HG02870 (cell line): ENCODE results near the gene FKBP2.

Experiments
- ATAC-seq: cut with Tn5 transposase; IDR thresholded peaks from one replicate; pipeline ENCODE4 v1.9.1; 2021; ENCODE audit warnings: mild to moderate bottlenecking, moderate library complexity; ENCODE audit not compliant: unreplicated experiment

FKBP2 gene

DNA sequence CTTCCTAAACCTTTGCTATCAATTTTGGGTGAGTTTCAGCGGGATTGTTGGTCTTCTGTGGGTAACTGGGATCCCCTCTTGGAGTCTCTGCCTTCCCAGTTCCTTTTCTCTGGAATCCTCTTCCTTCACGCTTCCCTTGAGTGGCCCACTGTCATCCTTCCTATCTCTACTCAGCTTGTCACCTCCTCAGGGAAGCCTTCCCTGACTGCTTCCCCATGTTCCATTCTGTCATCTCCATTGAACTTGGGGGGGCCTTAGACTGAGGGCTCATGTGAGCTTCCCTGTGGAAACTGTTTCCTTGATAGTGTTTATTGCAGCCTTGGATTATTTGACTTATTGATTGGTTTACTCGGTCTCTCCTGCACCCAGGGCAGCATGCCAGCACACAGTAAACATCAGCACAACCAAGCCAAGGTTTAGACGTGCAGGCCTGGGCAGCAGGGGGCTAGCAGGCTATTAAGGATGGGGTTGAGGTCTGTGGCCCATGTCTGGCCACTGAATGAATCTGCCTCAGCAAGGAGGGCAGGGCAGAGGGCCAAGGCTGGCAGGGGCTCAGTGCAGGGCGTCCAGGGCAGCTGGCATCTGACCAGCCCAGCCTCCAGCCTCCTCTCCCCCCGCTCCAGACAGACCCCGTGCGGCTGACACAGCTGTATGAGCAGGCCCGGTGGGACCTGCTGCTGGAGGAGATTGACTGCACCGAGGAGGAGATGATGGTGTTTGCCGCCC is 22.1 kb upstream of the FKBP2 start:
- no peak for ATAC-seq

DNA sequence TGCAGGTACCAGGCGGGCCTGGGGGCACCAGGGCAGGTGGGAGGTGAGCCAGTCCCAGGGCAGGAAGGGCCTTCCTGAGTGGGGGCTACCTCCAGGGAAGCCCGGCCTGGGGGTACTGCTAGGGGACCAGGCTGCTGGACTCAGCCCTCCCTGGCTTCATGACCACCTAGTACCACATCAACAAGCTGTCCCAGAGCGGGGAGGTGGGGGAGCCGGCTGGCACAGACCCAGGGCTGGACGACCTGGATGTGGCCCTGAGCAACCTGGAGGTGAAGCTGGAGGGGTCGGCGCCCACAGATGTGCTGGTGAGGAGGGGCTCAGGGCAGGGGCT is 21.6 kb upstream of the FKBP2 start:
- no peak for ATAC-seq

DNA sequence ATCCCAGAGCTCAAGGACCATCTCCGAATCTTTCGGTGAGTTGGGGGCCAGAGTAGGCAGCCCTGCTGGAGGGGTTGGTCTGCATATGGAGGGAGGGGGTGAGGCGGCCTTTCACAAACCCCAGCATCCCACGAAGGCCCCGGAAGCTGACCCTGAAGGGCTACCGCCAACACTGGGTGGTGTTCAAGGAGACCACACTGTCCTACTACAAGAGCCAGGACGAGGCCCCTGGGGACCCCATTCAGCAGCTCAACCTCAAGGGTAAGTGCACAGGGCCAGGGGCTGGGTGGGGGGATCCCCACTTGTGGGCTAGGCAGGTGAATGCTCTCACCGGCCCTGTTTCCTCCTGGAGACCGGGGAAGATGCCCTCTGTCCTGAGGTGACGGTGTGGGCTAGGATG is 21.1 kb upstream of the FKBP2 start:
- ATAC-seq: no peak

DNA sequence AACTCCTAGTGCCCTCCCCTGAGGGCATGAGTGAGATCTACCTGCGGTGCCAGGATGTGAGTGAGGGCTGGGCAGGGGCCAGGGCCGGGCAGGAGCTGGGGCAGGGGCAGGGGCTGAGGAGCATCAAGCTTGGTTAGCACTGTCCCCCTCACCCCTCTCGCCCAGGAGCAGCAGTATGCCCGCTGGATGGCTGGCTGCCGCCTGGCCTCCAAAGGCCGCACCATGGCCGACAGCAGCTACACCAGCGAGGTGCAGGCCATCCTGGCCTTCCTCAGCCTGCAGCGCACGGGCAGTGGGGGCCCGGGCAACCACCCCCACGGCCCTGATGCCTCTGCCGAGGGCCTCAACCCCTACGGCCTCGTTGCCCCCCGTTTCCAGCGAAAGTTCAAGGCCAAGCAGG is 20.6 kb upstream of the FKBP2 start:
- no peak for ATAC-seq

DNA sequence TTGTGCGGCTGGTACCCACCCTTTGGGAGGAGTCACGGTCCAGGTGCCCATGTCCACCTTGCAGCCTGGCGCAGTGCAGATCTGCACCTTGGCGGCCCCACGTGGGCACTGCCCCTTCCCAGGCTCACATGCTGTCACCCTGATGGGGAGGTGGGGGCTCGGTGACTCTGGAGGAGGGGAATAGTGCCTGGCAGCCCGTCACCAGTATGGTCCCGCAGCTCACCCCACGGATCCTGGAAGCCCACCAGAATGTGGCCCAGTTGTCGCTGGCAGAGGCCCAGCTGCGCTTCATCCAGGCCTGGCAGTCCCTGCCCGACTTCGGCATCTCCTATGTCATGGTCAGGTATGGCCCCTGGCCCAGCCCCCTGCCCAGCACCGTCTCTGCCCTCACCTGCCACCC is 20.1 kb upstream of the FKBP2 start:
- ATAC-seq: no peak

DNA sequence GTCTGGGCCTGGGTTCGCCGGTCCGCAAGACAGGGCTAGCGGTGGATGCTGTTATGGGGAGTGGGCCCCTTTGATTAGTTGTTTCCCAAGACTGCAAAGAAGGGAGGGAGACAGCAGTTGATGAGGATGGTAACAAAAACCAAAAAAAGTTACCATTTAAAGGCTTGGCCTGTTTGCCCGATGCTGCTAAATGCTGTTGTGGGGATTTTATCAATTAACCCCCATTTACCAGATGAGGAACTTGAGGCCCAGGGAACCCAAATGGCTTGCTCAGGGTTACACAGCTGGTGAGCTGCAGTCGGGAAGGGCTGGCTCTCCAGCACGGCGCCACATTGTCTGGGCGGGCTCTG is 18.3 kb upstream of the FKBP2 start:
- no peak for ATAC-seq

DNA sequence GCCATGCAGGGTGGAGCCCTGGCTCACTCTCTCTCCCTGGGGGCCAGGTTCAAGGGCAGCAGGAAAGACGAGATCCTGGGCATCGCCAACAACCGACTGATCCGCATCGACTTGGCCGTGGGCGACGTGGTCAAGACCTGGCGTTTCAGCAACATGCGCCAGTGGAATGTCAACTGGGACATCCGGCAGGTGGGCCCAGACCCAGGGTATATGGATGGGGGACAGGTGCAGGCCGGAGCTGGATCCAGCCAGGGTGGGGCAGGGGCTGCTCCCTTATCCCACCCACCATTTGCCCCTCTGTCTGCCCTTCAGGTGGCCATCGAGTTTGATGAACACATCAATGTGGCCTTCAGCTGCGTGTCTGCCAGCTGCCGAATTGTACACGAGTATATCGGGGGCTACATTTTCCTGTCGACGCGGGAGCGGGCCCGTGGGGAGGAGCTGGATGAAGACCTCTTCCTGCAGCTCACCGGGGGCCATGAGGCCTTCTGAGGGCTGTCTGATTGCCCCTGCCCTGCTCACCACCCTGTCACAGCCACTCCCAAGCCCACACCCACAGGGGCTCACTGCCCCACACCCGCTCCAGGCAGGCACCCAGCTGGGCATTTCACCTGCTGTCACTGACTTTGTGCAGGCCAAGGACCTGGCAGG is 17.8 kb upstream of the FKBP2 start:
- no peak for ATAC-seq

DNA sequence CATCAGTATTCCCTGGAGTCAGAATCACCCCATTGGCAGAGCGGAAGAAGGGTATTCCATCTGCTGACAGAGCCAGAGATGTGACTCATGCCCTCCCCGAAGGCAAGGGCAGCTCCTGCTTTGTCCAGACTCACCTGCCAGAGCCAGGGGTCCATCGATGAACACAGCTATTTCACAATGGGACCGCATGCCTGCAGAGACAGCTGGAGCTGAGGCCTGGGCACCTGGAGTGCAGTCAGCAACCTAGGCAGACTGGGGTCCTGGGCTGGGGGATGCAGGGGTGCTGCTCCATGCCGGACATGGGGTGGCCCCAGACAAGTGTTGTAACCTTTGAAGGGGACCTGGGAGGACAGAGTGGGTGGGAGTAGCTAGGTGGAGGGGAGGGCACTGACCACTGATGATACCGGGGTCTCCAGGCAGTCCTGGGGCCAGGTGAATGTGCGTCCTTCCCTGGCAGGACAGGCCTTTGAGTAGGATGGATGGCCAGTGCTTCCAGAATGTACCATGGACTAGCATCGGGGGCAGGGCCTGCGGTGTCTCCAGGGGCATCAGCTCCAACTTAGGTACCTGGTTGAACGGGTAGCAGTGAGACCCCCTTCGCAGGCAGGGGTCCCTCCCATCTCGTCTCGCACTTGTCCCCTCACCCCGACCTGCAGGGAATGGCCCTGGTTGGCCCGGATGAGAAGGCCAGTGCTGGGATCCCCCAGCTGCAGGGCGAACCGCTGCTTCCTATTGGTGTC is 16.6 kb upstream of the FKBP2 start:
- ATAC-seq: no peak

DNA sequence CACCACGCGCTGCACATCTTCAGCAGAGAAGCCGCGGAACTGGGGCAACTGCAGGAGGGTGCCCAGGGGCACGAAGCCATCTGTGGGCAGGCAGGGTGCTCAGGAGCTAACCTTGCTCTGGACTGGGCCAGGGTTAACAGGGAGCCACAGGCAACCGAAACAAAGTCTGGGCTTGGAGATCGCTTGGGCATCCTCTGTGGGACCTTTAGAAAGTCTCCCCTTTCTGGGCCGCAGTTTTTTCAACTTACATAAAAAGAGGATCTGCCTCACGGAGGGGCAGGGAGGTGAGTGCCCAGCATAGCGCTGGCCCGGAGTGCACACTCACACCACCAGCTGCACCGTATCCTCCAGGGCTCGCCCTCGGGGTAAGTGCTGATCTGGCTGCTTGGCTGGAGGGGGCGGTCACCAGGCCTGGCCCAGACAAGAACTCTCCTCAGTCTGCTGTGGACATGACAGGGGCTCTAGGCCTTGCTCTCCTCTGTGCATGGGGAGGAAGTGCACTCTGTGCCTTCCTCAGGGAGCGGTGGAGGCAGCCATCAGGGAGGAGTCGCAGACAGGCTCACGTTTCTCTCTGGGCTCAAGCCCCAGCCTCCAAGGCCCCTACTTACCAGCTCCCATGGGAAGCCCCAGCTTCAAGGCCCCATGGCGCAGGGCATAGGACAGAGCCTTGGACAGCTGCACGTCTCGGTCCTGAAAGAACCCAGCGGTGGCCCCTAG is 15.8 kb upstream of the FKBP2 start:
- ATAC-seq: no peak

DNA sequence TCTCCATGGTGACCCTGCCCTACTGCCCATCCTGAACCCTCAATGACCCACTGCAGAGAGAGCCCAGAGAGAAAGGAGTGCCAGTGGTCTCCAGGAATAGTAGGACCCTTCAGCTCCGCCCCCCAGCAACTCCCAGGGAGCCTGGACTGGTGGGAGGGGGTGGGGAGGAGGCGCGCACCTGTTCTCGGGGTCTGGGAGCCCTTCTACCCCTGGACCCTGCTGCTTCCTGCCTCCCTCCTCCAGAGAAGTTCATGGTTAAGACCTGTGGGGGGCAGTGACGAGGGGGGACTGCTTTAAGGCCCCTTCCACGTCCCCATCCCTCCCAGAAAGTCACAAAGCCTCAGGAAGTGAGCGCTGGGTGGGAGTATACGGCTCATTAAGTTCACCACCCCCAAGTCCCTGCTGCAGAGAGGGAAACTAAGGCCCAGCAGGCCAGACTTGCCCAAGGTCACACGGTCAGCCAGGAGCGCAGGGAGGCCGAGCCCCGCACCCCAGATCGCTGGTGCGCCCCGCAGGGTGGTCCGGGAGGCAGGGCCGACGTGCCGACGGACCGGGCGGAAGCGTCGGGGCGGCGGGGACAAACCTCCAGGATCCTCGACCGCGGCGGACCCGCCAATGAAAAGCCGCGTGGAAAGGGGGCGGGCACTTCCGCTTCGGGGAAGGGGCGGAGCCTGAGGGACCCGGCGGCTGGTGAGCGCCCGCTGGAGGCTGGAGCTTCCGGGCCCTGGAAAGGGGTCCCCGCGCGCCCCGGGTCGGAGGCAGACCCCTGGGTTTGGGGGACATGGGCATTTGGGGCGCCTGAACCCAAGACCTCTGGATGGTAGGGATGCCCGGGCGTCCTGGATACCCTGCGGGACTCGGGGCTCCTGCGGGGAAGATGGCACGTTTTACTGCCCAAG is 15.0 kb upstream of the FKBP2 start, which contains the start of the genes NUDT22 and TRPT1:
Gene NUDT22, plus strand, starts transcription at position 667 of the 899 bp plus-strand sequence. CDS start 379 bp downstream, outside the sequence.
Gene TRPT1, minus strand, starts transcription at position 579 of the 899 bp plus-strand sequence. Its CDS starts 326 bp downstream, at position 253.
- no peak for ATAC-seq

DNA sequence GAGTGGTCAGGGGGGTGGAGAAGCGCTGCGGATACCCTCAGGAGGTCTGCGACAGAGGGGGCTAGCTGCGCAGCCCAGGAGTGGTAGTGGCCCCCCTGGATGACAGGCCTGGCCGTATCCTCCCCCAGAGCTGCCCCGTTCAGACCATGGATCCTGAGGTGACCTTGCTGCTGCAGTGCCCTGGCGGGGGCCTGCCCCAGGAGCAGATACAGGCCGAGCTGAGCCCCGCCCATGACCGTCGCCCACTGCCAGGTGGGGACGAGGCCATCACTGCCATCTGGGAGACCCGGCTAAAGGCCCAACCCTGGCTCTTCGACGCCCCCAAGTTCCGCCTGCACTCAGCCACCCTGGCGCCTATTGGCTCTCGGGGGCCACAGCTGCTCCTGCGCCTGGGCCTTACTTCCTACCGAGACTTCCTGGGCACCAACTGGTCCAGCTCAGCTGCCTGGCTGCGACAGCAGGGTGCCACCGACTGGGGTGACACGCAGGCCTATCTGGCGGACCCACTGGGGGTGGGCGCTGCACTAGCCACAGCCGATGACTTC is 14.3 kb upstream of the FKBP2 start:
- no peak for ATAC-seq

DNA sequence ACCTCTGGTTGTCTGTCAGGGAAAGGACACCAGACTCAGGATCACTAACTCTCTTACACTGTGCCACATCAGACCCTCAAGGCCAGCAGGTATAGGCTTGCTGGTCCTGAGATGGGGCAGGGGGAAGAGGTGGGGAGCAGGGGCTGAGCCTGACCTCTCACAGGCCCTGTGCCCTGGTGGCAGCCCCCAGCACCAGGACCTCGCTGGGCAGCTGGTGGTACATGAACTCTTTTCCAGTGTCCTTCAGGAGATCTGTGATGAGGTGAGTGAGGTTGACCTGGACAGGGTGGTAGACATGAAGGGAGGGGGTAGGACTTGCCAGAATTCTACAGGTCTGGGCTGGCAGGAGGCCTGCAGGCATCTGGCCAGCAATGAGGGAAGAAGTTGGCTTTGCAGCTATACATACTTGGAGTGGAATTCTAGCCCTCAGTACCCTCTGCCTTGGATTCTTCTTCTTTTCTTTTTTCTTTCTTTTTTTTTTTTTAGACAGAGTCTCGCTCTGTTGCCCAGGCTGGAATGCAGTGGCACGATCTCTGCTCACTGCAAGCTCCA is 13.4 kb upstream of the FKBP2 start:
- ATAC-seq: no peak

DNA sequence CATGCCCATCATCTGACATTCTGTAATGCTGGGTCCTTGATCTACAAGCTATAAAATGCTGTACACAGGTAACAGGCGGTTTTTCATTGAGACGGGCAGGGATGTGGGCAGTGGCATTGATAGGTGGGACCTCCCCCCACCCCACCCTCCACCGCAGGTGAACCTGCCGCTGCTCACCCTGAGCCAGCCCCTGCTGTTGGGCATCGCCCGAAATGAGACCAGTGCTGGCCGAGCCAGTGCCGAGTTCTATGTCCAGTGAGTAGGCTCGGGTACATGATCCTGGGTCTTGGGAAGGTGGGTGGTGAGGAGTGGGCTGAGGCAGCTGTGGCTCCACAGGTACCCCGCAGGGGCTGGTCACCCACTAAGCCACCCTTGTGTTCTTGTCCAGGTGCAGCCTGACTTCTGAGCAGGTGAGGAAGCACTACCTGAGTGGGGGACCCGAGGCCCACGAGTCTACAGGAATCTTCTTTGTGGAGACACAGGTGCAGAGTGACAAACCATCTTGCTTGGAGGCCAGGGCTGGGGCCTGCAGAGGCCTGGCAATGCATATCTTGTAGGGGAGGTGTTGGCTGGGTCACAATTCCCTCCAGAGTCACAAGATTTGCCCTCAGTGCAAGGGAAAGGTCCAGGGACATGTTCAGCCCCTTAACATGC is 11.7 kb upstream of the FKBP2 start:
- ATAC-seq: no peak

DNA sequence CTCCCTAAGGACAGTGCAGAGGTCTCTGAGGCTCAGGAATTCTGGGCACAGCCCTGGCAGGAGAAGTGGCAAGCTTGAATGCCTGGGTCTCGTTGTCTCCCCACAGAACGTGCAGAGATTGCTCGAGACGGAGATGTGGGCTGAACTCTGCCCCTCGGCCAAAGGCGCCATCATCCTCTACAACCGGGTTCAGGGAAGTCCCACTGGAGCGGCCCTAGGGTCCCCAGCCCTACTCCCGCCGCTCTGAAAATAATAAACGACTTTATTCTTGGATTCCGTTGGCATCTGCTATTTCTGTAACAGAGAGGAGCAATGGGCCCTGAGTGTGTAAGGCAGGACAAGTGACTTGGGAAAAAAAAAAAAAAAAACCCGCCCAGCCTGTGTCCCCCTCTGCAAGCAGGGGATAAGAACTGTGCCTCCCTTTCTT is 11.1 kb upstream of the FKBP2 start:
- no peak for ATAC-seq

DNA sequence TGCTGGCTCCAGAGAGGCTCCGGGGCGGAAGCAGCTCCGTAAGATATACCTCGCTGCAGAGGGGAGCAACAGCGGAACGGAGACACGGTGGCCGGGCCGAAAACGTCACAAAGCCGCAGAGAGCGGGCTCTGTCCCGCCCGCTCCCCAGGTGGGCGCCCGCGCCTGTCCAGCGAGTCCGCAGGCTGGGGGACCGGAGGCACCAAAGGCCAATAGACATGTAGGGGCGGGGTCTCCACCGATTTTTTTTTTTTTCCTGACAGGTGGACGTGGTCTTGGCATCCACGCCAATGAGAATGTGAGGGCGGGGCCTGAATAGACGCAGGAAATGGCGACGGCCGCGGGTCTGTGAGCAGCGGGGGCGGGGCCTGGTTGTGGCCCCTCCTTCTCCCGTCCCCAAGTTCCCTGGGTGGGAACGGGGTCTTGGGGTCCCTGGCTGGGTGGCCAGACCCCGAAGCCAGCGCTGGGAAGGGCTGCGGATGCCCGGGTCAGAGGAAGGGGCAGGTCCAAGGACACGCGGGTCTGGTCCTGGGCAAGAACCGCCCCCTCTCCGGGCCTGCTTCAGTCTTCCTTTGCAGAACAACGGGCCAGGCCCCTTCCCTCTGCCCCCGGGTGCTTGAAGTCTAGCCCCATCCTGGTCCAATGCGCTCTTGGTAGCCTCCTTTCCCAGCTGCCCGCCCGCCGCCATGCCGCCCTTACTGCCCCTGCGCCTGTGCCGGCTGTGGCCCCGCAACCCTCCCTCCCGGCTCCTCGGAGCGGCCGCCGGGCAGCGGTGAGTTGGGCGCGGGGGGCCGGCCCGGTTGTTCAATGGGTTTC is 10.5 kb upstream of the FKBP2 start, which contains the start of gene DNAJC4:
Gene DNAJC4, plus strand, starts transcription at position 378 of the 814 bp plus-strand sequence. Its CDS starts 307 bp downstream, at position 685.
- peak; percentile 46 for ATAC-seq

DNA sequence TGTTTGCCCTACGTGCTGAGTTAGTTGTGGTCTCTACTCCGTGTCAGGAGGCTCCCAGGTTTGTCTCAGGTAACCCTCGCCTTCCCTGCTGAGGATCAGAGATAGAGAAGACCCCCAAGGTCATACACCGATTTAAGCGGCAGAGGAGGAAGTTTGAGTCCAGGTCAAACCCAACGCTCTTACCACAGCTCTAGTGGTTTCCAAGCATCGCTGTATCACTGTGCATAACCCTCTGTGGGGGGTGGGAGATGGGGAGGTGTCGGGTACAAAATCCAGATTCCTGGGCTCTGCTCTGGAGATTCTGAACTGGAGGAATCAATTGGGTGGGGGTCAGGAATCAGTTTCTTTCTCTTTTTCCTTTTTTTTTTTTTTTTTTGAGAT is 9.9 kb upstream of the FKBP2 start:
- ATAC-seq: no peak

DNA sequence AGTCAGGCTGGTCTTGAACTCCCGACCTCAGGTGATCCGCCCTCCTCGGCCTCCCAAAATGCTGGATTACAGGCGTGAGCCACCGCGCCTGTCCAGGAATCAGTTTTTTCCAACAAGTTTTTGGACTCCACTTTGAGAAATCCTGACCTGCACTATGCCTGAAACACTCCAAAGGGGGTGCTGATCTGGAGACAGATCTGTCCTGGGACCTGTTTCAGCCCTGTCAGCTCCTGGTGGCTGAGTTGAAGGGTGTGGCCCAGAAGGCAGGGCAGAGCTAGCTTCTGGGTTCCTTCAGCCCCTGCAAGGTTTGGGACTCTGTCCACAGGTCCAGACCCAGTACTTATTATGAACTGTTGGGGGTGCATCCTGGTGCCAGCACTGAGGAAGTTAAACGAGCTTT is 9.3 kb upstream of the FKBP2 start:
- no peak for ATAC-seq
